Keratinocyte (primary cell): ENCODE data around the gene MAML1. TPM values are rescaled to one million over a fixed set of nuclear protein-coding genes. Genes with fewer than 3 reads are reported as not detected.

ENCODE experiments used
- DNase-seq: peaks from one replicate; pipeline ENCODE4 v3.0.0-alpha.2; 2011; ENCODE audit warnings: low read depth, missing footprints, low spot score
- FAIRE-seq: peaks from 2 replicates; lab custom pipeline; 2011; peaks lifted over from hg19 to GRCh38; lab: Jason Lieb, UNC
- H2AFZ ChIP-seq: 2 replicates; pipeline ENCODE4 v1.6.0; 2012; ENCODE audit warnings: low read length, control low read depth, inconsistent platforms; ENCODE audit not compliant: control insufficient read depth
- H3K27ac ChIP-seq: 2 replicates; pipeline ENCODE4 v1.5.1; 2011; ENCODE audit warnings: low read length; ENCODE audit not compliant: control insufficient read depth, insufficient read depth
- H3K27me3 ChIP-seq: 3 replicates; pipeline ENCODE4 v1.6.0; 2011; ENCODE audit warnings: low read length; ENCODE audit not compliant: control insufficient read depth, insufficient read depth; ENCODE audit errors: extremely low read depth
- H3K36me3 ChIP-seq, 2 experiments: 2 replicates in 1 of 2; 3 replicates in 1 of 2; pipeline ENCODE4 v1.5.1; 2011; ENCODE audit warnings: low read length in 2 of 2, mild to moderate bottlenecking in 1 of 2; ENCODE audit not compliant: control insufficient read depth in 2 of 2, insufficient read depth in 2 of 2; ENCODE audit errors: extremely low read depth in 1 of 2
- H3K4me1 ChIP-seq: 3 replicates; pipeline ENCODE4 v1.5.1; 2011; ENCODE audit warnings: low read length; ENCODE audit not compliant: control insufficient read depth, insufficient read depth; ENCODE audit errors: extremely low read depth
- H3K4me2 ChIP-seq: 3 replicates; pipeline ENCODE4 v1.6.0; 2011; ENCODE audit warnings: low read depth, low read length; ENCODE audit not compliant: control insufficient read depth, insufficient read depth; ENCODE audit errors: extremely low read depth
- H3K4me3 ChIP-seq, 3 experiments: fragments of 200-600 bp in 1 of 3; sonication (generic) in 1 of 3; 2 replicates in 2 of 3; 3 replicates in 1 of 3; pipeline ENCODE4 v1.5.1; 2011 to 2016; ENCODE audit warnings: low read length in 3 of 3, mild to moderate bottlenecking in 3 of 3, control low read depth in 2 of 3, inconsistent platforms in 1 of 3, low read depth in 1 of 3, mixed read lengths in 1 of 3, mixed run types in 1 of 3, moderate library complexity in 1 of 3; ENCODE audit not compliant: control insufficient read depth in 2 of 3, insufficient read depth in 2 of 3; ENCODE audit errors: extremely low read depth in 1 of 3
- H3K79me2 ChIP-seq: 2 replicates; pipeline ENCODE4 v1.6.0; 2012; ENCODE audit warnings: low read length; ENCODE audit not compliant: control insufficient read depth, insufficient read depth
- H3K9ac ChIP-seq: 3 replicates; pipeline ENCODE4 v1.6.0; 2011; ENCODE audit warnings: low read length; ENCODE audit not compliant: control insufficient read depth, insufficient read depth; ENCODE audit errors: extremely low read depth
- H3K9me1 ChIP-seq: 3 replicates; pipeline ENCODE4 v1.6.0; 2011; ENCODE audit warnings: low read length; ENCODE audit not compliant: control insufficient read depth, insufficient read depth; ENCODE audit errors: extremely low read depth
- H3K9me3 ChIP-seq: 2 replicates; pipeline ENCODE4 v1.5.1; 2012; ENCODE audit warnings: low read depth, low read length; ENCODE audit not compliant: control insufficient read depth
- H4K20me1 ChIP-seq: 3 replicates; pipeline ENCODE4 v1.6.0; 2011; ENCODE audit warnings: low read length; ENCODE audit not compliant: control insufficient read depth, insufficient read depth; ENCODE audit errors: extremely low read depth
- EZH2 ChIP-seq: IDR thresholded peaks from one replicate; pipeline ENCODE4 v1.6.1; 2012; ENCODE audit warnings: inconsistent platforms, mild to moderate bottlenecking, low read length, moderate library complexity
- dilution Hi-C: fragments of 300-500 bp; cut with MboI; formaldehyde crosslinking; loops from one replicate; pipeline ENCODE4 v1.7.0; 2020; ENCODE audit warnings: low sequenced_read_pairs; ENCODE audit not compliant: extremely low pct_ligation_motif_present
- polyA plus RNA-seq, 5 experiments: library from polyadenylated mRNA; depleted of rRNA in 3 of 5; stranded (reverse) in 3 of 5; stranded (forward) in 1 of 5; unstranded in 1 of 5; fragments of >200 nt; gene quantifications; 1 replicate in 1 of 5; 2 replicates in 3 of 5; 3 replicates in 1 of 5; pipeline versions ENCODE4 v1.2.1 to v1.2.3, GENCODE V29; 2011 to 2012; ENCODE audit warnings: missing spikeins in 2 of 5, low read depth in 1 of 5, low replicate concordance in 1 of 5
- TF ChIP-seq, protein P1 (sequence below), 3 experiments: IDR thresholded peaks in 1 of 3; conservative IDR thresholded peaks in 1 of 3; optimal IDR thresholded peaks in 1 of 3; 2 replicates in 2 of 3; 3 replicates in 1 of 3; pipeline versions ENCODE3 to v1.5.1; 2011; ENCODE audit warnings: low read length in 3 of 3, mild to moderate bottlenecking in 3 of 3, moderate library complexity in 2 of 3, control low read depth in 1 of 3, inconsistent platforms in 1 of 3; ENCODE audit not compliant: insufficient read depth in 2 of 3; ENCODE audit errors: extremely low read depth in 1 of 3

MAML1 gene
- polyA plus RNA-seq, 1 donor (not counting 4 experiments of a cell fraction or from before 2014, with no cell fraction given) = 4.9 TPM

DNA sequence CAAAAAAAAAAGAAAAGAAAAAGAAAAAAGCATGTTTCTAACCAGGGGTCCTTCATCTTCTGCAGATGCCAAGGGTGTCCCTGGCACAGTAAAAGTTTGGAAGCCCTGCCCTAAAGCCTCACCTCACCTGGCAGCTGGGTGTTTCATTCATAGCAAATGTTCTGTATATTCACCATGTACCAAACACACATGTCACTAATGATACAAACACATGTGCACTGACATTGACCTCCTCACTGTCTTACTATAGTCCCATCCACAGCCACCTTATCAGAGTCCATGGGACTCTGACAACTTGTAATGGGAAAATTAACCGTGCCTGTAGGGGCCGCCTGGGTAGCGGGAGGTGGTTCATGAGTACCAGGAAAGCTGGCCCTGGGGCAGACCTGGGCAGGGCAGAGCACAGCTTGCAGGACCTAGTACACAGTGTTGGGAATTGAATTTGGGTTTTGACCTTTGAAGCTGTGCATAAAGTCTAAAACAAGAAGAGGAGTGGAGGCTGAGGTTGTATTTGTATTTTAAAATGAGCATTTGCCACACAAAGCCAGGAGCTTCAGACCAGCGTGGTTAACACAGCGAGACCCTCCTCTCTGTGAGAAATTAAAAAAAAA, 80.5 kb downstream of the MAML1 start:
- no peak overlapping the region for H3K4me3 ChIP-seq
- no peak overlapping the region for H2AFZ ChIP-seq
- no peaks in the 10 kb centered on the region for H3K79me2 ChIP-seq
- H3K27me3 ChIP-seq = no peaks in the 10 kb centered on the region
- TF ChIP-seq, protein P1, sequence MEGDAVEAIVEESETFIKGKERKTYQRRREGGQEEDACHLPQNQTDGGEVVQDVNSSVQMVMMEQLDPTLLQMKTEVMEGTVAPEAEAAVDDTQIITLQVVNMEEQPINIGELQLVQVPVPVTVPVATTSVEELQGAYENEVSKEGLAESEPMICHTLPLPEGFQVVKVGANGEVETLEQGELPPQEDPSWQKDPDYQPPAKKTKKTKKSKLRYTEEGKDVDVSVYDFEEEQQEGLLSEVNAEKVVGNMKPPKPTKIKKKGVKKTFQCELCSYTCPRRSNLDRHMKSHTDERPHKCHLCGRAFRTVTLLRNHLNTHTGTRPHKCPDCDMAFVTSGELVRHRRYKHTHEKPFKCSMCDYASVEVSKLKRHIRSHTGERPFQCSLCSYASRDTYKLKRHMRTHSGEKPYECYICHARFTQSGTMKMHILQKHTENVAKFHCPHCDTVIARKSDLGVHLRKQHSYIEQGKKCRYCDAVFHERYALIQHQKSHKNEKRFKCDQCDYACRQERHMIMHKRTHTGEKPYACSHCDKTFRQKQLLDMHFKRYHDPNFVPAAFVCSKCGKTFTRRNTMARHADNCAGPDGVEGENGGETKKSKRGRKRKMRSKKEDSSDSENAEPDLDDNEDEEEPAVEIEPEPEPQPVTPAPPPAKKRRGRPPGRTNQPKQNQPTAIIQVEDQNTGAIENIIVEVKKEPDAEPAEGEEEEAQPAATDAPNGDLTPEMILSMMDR (optimal IDR thresholded peaks at IDR 0.05 in 1 of 3, IDR thresholded peaks at IDR 0.05 in 1 of 3, conservative IDR thresholded peaks at IDR 0.05 in 1 of 3; ENCODE audit: extremely low read depth in 1 of 3, insufficient read depth in 2 of 3, low read length in 3 of 3) = no peak
- no peak for TF ChIP-seq EZH2
- no peaks in the 10 kb centered on the region for H3K9me1 ChIP-seq
- peaks cover 0 to 4% of the 10 kb centered on the region in 2 experiments for H3K36me3 ChIP-seq
- H3K4me2 ChIP-seq = no peak overlapping the region
- no peak for DNase-seq
- no peaks in the 10 kb centered on the region for H4K20me1 ChIP-seq
- dilution Hi-C loops = no loop called here
- no peak overlapping the region for H3K9ac ChIP-seq
- no peaks in the 10 kb centered on the region for H3K9me3 ChIP-seq
- FAIRE-seq = no peak
- no peak overlapping the region for H3K27ac ChIP-seq
- H3K4me1 ChIP-seq = peaks cover 1% of the 10 kb centered on the region

DNA sequence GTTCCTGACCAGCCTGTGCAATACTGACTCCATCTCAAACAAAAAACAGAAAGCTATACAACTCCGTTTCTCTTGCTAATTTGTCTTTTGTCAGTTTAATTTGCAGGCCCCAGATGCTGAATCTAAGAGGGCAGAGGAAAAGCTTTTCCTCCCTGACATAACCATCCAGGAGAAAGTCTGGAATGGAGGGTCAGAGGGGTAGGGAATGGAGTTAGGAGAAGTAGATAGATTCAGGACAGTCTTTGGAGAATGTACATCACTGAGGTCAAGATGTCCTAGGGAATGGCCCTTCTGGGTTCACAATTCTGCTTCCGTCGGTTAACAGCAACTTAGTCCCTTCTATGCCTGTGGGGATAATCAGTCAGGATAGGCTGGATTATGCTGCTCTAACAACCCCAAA, 81.5 kb downstream of the MAML1 start:
- Histone ChIP-seq H3K9me1 (no peaks in the 10 kb centered on the region), H4K20me1 (no peaks in the 10 kb centered on the region), H3K9ac (no peak overlapping the region), H3K27me3 (no peaks in the 10 kb centered on the region), H3K4me2 (no peak overlapping the region), H3K9me3 (no peaks in the 10 kb centered on the region), H3K27ac (no peak overlapping the region), H3K4me3 (no peak overlapping the region), H3K4me1 (peaks cover 11% of the 10 kb centered on the region), H2AFZ (no peak overlapping the region), H3K36me3 (peaks cover 0 to 4% of the 10 kb centered on the region in 2 experiments), H3K79me2 (no peaks in the 10 kb centered on the region)
- no peak for DNase-seq
- TF ChIP-seq, protein P1 (optimal IDR thresholded peaks at IDR 0.05 in 1 of 3, IDR thresholded peaks at IDR 0.05 in 1 of 3, conservative IDR thresholded peaks at IDR 0.05 in 1 of 3; ENCODE audit: extremely low read depth in 1 of 3, insufficient read depth in 2 of 3, low read length in 3 of 3) = no peak
- TF ChIP-seq EZH2 = no peak
- FAIRE-seq = no peak
- dilution Hi-C loops = no loop called here
